Measurements from ENCODE around the gene MMEL1. TPM values are rescaled to one million over a fixed set of nuclear protein-coding genes. Genes with fewer than 3 reads are reported as not detected.

Gene MMEL1
- total and polyA plus RNA-seq, 2 donors (not counting 1 experiment from before 2014, with no cell fraction given): 0.33 to 0.60 TPM

DNA sequence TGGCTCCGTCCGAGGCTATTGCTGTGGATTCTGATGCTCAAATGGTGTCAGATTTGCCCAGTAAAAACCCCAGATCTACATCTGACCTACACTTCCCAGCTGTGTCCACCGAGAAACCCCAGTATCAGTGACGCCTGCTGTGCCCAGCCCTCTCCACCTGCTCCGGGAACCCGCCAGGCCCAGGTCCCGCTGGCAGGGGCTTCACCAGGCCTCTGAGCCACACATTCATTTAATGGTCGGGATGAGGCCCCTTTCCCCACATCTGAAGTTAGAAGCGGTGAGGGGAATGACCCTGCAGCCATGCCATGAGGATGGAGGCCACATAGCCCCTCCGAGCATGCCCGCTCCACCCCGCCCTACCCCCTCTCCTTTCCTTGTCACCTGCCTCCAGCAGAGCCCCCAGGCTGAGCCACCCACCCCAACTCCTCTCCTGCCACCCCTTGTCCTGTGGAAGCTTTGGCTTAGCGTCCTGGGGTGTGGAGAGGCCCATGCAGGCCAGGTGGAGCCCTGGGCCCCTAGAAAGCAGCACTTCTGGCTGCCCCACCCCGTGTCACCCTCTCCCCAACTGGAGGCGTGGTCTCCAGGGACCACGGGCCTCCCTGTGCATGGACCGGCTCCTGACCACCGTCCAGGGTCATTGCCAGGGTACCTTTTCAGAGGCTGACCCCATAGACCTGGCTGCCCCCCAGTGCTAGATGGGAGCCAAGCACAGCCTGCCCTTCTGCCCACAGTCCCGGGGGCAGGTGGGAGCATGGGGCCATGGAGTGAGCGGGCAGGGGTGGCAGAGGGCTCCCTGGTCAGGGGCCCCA, 68.6 kb downstream of the MMEL1 start:
- peaks cover 5% of the 10 kb centered on the region for H3K36me3 ChIP-seq (ENCODE audit: control insufficient read depth, insufficient read depth, low read length)
- H3K27ac ChIP-seq (ENCODE audit: insufficient read depth, low read length): no peak overlapping the region
- no peak overlapping the region for H3K9ac ChIP-seq (ENCODE audit: insufficient read depth, low read length)
- H3K9me3 ChIP-seq (ENCODE audit: control insufficient read depth, insufficient read depth, low read depth, low read length): no peaks in the 10 kb centered on the region
- DNase-seq (ENCODE audit: low read depth in 2 of 2): no peak
- H3K79me2 ChIP-seq (ENCODE audit: control insufficient read depth, insufficient read depth, low read length): no peaks in the 10 kb centered on the region
- no peak overlapping the region for H3K4me2 ChIP-seq (ENCODE audit: extremely low read depth, insufficient read depth, low read length)
- H3K4me3 ChIP-seq (replicated peaks in 1 of 4; ENCODE audit: control extremely low read depth in 1 of 4, insufficient read depth in 1 of 4, low read depth in 3 of 4, low read length in 4 of 4): no peak overlapping the region
- H3K4me1 ChIP-seq (ENCODE audit: control insufficient read depth, extremely low read depth, insufficient read depth, low read length): no peaks in the 10 kb centered on the region
- H2AFZ ChIP-seq (ENCODE audit: low read length): no peak overlapping the region
- no peaks in the 10 kb centered on the region for H4K20me1 ChIP-seq (ENCODE audit: control insufficient read depth, extremely low read depth, insufficient read depth, low read length)
- TF ChIP-seq, protein P1, sequence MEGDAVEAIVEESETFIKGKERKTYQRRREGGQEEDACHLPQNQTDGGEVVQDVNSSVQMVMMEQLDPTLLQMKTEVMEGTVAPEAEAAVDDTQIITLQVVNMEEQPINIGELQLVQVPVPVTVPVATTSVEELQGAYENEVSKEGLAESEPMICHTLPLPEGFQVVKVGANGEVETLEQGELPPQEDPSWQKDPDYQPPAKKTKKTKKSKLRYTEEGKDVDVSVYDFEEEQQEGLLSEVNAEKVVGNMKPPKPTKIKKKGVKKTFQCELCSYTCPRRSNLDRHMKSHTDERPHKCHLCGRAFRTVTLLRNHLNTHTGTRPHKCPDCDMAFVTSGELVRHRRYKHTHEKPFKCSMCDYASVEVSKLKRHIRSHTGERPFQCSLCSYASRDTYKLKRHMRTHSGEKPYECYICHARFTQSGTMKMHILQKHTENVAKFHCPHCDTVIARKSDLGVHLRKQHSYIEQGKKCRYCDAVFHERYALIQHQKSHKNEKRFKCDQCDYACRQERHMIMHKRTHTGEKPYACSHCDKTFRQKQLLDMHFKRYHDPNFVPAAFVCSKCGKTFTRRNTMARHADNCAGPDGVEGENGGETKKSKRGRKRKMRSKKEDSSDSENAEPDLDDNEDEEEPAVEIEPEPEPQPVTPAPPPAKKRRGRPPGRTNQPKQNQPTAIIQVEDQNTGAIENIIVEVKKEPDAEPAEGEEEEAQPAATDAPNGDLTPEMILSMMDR (conservative IDR thresholded peaks at IDR 0.05 in 1 of 2, IDR thresholded peaks at IDR 0.05 in 1 of 2; ENCODE audit: low read depth in 1 of 2, low read length in 2 of 2): no peak
- TF ChIP-seq EZH2 (IDR thresholded peaks at IDR 0.05; ENCODE audit: low read length, missing control alignments): no peak
- H3K27me3 ChIP-seq (ENCODE audit: control insufficient read depth, insufficient read depth, low read length): no peaks in the 10 kb centered on the region

DNA sequence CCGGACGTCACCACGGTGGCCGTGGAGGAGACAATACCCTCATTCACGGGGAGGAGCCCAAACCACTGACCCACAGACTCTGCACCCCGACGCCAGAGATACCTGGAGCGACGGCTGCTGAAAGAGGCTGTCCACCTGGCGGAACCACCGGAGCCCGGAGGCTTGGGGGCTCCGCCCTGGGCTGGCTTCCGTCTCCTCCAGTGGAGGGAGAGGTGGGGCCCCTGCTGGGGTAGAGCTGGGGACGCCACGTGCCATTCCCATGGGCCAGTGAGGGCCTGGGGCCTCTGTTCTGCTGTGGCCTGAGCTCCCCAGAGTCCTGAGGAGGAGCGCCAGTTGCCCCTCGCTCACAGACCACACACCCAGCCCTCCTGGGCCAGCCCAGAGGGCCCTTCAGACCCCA, 69.6 kb downstream of the MMEL1 start:
- no peaks in the 10 kb centered on the region for H3K4me1 ChIP-seq (ENCODE audit: control insufficient read depth, extremely low read depth, insufficient read depth, low read length)
- H3K9me3 ChIP-seq (ENCODE audit: control insufficient read depth, insufficient read depth, low read depth, low read length): no peaks in the 10 kb centered on the region
- DNase-seq (ENCODE audit: low read depth in 2 of 2): no peak
- H3K36me3 ChIP-seq (ENCODE audit: control insufficient read depth, insufficient read depth, low read length): peaks cover 5% of the 10 kb centered on the region
- no peak overlapping the region for H3K4me2 ChIP-seq (ENCODE audit: extremely low read depth, insufficient read depth, low read length)
- H3K79me2 ChIP-seq (ENCODE audit: control insufficient read depth, insufficient read depth, low read length): no peaks in the 10 kb centered on the region
- H3K4me3 ChIP-seq (replicated peaks in 1 of 4; ENCODE audit: control extremely low read depth in 1 of 4, insufficient read depth in 1 of 4, low read depth in 3 of 4, low read length in 4 of 4): no peak overlapping the region
- no peak overlapping the region for H2AFZ ChIP-seq (ENCODE audit: low read length)
- H3K27me3 ChIP-seq (ENCODE audit: control insufficient read depth, insufficient read depth, low read length): no peaks in the 10 kb centered on the region
- H4K20me1 ChIP-seq (ENCODE audit: control insufficient read depth, extremely low read depth, insufficient read depth, low read length): no peaks in the 10 kb centered on the region
- H3K9ac ChIP-seq (ENCODE audit: insufficient read depth, low read length): no peak overlapping the region
- H3K27ac ChIP-seq (ENCODE audit: insufficient read depth, low read length): no peak overlapping the region
- TF ChIP-seq, protein P1 (conservative IDR thresholded peaks at IDR 0.05 in 1 of 2, IDR thresholded peaks at IDR 0.05 in 1 of 2; ENCODE audit: low read depth in 1 of 2, low read length in 2 of 2): no peak
- no peak for TF ChIP-seq EZH2 (IDR thresholded peaks at IDR 0.05; ENCODE audit: low read length, missing control alignments)

DNA sequence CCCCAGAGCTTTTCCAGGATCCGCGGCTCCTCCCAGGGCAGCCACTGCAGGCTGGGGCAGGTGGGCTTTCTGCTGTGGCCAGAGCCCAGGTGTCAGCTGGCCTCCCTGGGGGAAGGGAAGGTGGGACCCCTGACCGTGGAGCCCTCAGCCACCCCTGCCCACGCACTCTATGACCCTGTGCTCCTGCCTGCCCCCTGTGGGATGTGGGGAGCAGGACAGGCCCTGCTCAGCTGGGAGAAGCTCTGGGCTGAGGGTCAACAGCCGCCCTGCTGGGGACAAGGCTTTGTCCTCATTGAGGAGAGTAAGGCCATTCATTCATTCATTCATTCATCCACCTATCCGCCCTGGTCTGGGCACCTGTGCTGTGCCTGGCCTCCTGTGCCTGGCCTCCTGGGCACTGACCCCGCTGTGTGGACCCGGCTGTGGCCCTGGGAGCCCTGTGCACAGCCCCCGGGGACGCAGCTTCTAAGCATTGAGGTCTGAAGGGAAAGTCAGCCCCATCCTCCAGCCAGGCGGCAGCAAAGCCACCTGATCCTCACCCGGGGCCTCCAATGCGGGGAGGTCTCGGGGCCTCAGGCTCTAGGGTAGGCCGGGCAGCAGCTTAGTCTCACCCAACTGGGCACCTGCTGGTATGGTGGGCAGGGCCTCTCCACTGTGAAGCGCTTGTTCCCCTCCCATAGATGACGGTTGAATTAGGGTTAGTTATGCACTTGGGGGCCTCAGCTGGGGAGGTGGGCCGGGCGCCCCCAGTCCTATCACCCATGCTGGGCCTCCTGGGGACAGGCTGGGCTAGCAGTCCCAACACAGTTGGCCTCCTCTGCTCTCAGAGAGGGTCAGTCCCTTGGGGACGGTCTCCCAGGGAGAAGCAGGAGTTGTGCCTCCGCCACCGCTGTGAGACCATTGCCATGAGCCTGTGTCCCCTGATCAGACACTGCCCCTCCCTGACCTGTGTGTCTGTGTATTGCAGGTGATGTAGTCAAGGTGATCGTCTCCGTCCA, 70.6 kb downstream of the MMEL1 start:
- Histone ChIP-seq H3K36me3 (ENCODE audit: control insufficient read depth, insufficient read depth, low read length) (peaks cover 5% of the 10 kb centered on the region), H3K27ac (ENCODE audit: insufficient read depth, low read length) (no peak overlapping the region), H3K4me3 (replicated peaks in 1 of 4; ENCODE audit: control extremely low read depth in 1 of 4, insufficient read depth in 1 of 4, low read depth in 3 of 4, low read length in 4 of 4) (no peak overlapping the region), H3K79me2 (ENCODE audit: control insufficient read depth, insufficient read depth, low read length) (no peaks in the 10 kb centered on the region), H3K4me1 (ENCODE audit: control insufficient read depth, extremely low read depth, insufficient read depth, low read length) (no peaks in the 10 kb centered on the region), H3K9ac (ENCODE audit: insufficient read depth, low read length) (no peak overlapping the region), H3K4me2 (ENCODE audit: extremely low read depth, insufficient read depth, low read length) (no peak overlapping the region), H4K20me1 (ENCODE audit: control insufficient read depth, extremely low read depth, insufficient read depth, low read length) (no peaks in the 10 kb centered on the region), H3K9me3 (ENCODE audit: control insufficient read depth, insufficient read depth, low read depth, low read length) (no peaks in the 10 kb centered on the region), H2AFZ (ENCODE audit: low read length) (no peak overlapping the region), H3K27me3 (ENCODE audit: control insufficient read depth, insufficient read depth, low read length) (no peaks in the 10 kb centered on the region)
- DNase-seq (ENCODE audit: low read depth in 2 of 2): no peak
- TF ChIP-seq EZH2 (IDR thresholded peaks at IDR 0.05; ENCODE audit: low read length, missing control alignments): no peak
- TF ChIP-seq, protein P1 (conservative IDR thresholded peaks at IDR 0.05 in 1 of 2, IDR thresholded peaks at IDR 0.05 in 1 of 2; ENCODE audit: low read depth in 1 of 2, low read length in 2 of 2): peak; percentile 31 to 35

Data from fibroblast of lung (primary cell).